ENCODE measurements around the gene ADCY1.

DNA sequence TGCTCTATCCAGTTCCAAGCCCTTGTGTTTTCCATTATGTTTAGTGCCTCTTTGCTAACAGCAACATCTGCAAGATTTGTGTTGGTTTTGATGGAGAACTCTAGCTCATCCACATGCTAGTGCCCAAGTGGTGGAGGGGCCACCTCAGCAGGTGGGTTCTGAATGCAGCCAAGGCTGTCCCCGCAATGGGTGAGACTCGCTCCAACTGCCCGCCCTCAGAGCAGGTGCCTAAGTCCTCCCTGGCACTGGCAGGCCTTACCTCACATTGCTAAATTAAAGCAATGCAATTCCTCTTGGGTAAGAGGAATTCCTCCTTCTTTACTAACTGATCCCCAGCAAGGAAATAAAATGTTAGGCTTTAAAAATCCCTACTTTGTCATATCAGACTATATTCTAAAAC, 146.8 kb downstream of the ADCY1 start:
- TF ChIP-seq, protein P1, sequence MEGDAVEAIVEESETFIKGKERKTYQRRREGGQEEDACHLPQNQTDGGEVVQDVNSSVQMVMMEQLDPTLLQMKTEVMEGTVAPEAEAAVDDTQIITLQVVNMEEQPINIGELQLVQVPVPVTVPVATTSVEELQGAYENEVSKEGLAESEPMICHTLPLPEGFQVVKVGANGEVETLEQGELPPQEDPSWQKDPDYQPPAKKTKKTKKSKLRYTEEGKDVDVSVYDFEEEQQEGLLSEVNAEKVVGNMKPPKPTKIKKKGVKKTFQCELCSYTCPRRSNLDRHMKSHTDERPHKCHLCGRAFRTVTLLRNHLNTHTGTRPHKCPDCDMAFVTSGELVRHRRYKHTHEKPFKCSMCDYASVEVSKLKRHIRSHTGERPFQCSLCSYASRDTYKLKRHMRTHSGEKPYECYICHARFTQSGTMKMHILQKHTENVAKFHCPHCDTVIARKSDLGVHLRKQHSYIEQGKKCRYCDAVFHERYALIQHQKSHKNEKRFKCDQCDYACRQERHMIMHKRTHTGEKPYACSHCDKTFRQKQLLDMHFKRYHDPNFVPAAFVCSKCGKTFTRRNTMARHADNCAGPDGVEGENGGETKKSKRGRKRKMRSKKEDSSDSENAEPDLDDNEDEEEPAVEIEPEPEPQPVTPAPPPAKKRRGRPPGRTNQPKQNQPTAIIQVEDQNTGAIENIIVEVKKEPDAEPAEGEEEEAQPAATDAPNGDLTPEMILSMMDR (IDR thresholded peaks at IDR 0.05), result no peak
- no peak for TF ChIP-seq POLR2A (IDR thresholded peaks at IDR 0.05)
- no peak for TF ChIP-seq EP300 (IDR thresholded peaks at IDR 0.05)
